Activated CD4-positive, alpha-beta T cell treated with anti-CD3 and anti-CD28 coated beads for 48 hours (primary cell): ENCODE data around the gene CUBN.
"Not testable (repeated sequence)": the region's sequence is repeated elsewhere in the genome, so short reads cannot be mapped to it uniquely, and the experiment has no call there.

Experiments used
- DNase-seq: peaks from one replicate; pipeline ENCODE4 v3.0.0-alpha.2; 2020

The CUBN gene

GRCh38 chr10:17033529-17034260 is 95.9 kb downstream of the CUBN start:
- DNase-seq, result no peak

GRCh38 chr10:17031637-17032635 is 97.7 kb downstream of the CUBN start:
- no peak for DNase-seq

GRCh38 chr10:17029581-17030271 is 99.9 kb downstream of the CUBN start:
- DNase-seq, result peak; percentile 89

- no peak for DNase-seq
These were observed 100.4 kb downstream of the CUBN start for GRCh38 chr10:17029239-17029580.

- DNase-seq, result no peak
These were observed 100.8 kb downstream of the CUBN start for GRCh38 chr10:17028798-17029197.

GRCh38 chr10:17026686-17027485 is 102.7 kb downstream of the CUBN start:
- peak; percentile 82 for DNase-seq

GRCh38 chr10:17025444-17026295 is 103.9 kb downstream of the CUBN start:
- DNase-seq, result peak; percentile 85

GRCh38 chr10:17024461-17024860 is 105.2 kb downstream of the CUBN start:
- no peak for DNase-seq

GRCh38 chr10:17023386-17024298 is 106.0 kb downstream of the CUBN start:
- peak; percentile 81 for DNase-seq

- no peak for DNase-seq
These were observed 106.7 kb downstream of the CUBN start for GRCh38 chr10:17022896-17023295.

- DNase-seq, result no peak
These were observed 107.2 kb downstream of the CUBN start for GRCh38 chr10:17022466-17022825.

GRCh38 chr10:17021656-17022465 is 107.8 kb downstream of the CUBN start:
- DNase-seq, result no peak

- DNase-seq, result no peak
These were observed 109.9 kb downstream of the CUBN start for GRCh38 chr10:17019696-17020095.

- DNase-seq, result not testable (repeated sequence)
These were observed 116.3 kb downstream of the CUBN start for GRCh38 chr10:17013131-17013983.

GRCh38 chr10:17012731-17013130 is 116.9 kb downstream of the CUBN start:
- not testable (repeated sequence) for DNase-seq

- no peak for DNase-seq
These were observed 119.1 kb downstream of the CUBN start for GRCh38 chr10:17010363-17011145.

GRCh38 chr10:17009212-17009700 is 120.4 kb downstream of the CUBN start:
- no peak for DNase-seq

- no peak for DNase-seq
These were observed 122.2 kb downstream of the CUBN start for GRCh38 chr10:17007418-17007770.
